A549 treated with DMSO at 1 μM for 4 hours (cell line): ENCODE results near the gene HSD17B12. TPM values are rescaled to one million over a fixed set of nuclear protein-coding genes. Genes with fewer than 3 reads are reported as not detected.

Source experiments
- total RNA-seq: library from RNA; stranded (reverse); fragments of 200-300 nt; extraction: Qiagen RNA extraction; gene quantifications from 5 replicates; pipeline ENCODE4 v1.2.3, GENCODE V29; 2022; ENCODE audit warnings: low read depth

The HSD17B12 gene
- total RNA-seq: 63.9 to 82.6 TPM (median 70.6 TPM) in 5 replicates

DNA sequence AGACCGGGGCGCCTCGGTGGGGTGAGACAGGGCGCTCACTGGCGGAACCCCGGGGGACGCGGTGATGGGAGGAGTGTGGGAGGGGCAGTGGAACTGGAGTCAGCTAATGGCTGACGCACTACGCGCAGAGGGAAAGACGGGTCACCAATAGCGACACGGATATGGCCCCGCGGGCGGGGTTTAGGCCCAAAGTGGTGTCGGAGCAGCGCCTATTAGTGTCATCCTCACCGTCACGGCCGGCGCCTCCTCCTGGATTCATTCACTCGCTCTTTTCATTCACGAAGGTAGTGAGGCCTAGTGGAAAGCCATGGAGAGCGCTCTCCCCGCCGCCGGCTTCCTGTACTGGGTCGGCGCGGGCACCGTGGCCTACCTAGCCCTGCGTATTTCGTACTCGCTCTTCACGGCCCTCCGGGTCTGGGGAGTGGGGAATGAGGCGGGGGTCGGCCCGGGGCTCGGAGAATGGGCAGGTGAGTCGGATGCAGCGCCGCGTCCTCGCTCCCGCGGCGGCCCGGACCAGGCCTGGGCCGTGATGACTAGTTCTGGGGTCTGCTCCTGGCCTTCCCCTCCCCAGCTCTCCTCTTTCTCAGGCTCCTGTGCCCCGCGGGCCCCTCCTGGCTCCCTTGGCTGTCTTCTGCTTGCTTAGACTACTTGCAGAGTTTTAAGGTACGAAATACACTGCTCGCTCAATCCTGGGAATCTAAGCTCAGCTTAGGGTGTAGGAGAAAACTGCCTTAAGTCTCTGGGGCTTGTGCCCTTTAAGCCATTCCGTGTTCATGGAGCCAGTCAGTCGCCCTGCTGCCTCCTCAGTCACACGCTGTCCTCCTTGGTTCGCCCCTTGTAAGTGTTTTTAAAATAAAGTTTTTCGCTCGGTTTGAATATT lies at the start of gene HSD17B12:
HSD17B12 (plus strand) TSS at position 218 of the 880 bp plus-strand sequence; CDS start at position 308, 90 bp downstream.

GRCh38 chr11:43880640-43881159 lies 200.2 kb downstream of the HSD17B12 start, which contains the start of gene ALKBH3:
ALKBH3 (plus strand) TSS chr11:43880831; CDS start chr11:43882653, 1,822 bp downstream.

Other genes starting within 250 kb of the HSD17B12 start
- 22.5 to 27.2 TPM (median 24.1 TPM) in 5 replicates for gene ALKBH3, start 200.1 kb downstream of the HSD17B12 start, total RNA-seq